ENCODE data around the gene TTC7B.

The TTC7B gene

DNA sequence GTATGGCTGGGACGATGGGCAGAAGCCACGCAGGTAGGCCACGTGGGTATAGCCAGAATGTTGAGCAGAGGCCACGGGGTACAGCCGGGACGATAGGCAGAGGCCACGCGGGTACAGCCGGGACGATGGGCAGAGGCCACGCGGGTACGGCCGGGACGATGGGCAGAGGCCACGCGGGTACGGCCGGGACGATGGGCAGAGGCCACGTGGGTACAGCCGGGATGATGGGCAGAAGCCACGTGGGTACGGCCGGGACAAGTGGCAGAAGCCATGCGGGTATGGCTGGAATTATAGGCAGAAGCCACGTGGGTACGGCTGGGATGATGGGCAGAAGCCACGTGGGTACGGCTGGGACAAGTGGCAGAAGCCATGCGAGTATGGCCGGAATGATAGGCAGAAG is 195.0 kb downstream of the TTC7B start:
- no peak for DNase-seq (ENCODE audit: low read depth in 2 of 3, low spot score in 2 of 3)

DNA sequence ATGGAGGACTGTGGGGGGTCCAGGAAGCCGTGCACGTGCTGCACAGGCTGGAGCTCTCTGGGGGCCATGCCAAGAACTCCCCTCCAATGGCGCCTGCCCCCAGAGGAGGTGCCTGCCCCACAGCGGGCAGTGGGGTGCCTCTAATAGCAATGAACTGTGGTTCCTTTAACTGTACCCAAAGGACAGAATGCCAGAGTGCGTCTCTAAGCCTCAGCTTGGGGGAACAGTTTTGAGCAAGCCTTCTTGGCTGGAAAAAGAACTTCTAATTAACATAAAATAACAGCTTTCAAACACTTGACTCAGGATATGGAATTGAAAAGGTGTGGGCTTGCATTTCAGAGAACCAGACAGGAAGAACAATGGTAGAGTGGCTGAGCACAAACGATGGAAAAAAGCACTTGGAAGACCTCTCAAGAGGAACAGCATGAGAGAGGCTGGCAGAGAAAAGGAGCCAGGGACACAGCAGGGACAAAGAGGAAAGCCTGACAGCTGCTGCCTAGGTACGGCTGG is 195.6 kb downstream of the TTC7B start:
- DNase-seq (ENCODE audit: low read depth in 2 of 3, low spot score in 2 of 3), result no peak

DNA sequence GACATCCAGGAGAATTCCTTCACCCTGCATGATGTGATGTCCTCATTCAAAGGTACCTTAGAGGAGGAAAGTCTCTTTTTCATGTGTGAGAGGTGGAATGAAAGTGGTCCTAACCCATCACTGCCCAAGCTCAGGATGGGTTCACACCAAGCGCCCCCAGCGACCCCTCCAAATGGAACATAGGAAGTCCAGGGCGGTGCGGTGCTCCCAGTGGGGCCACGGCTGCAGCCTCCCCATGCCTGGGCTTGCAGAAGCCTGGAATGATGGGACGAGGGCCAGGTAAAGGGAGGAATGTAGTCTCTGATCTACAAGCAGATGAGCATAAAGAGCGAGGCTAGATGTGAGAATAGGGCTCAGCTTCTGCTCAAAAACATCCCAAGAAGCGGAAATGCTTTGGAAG is 196.3 kb downstream of the TTC7B start:
- DNase-seq (ENCODE audit: low read depth in 2 of 3, low spot score in 2 of 3), result no peak

DNA sequence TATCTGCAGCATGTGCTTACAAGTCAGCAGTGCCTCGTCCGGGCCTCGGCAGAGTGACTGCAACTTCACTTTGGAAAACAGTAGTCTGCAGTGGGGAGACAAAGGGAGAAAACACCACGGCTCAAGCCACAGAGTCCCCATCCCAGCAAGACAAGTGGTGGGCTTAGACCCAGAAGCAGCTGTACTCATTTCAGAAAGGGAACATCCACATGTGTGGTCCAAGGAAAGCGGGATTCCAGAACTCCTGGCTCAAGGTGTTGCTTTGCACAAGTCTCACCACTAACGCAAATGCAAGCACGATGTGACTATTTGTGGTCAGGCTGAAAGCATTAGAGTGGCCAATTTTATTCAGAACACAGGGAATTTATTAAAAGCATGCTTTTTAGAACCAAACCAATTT is 198.3 kb downstream of the TTC7B start:
- DNase-seq (ENCODE audit: low read depth in 2 of 3, low spot score in 2 of 3), result no peak

DNA sequence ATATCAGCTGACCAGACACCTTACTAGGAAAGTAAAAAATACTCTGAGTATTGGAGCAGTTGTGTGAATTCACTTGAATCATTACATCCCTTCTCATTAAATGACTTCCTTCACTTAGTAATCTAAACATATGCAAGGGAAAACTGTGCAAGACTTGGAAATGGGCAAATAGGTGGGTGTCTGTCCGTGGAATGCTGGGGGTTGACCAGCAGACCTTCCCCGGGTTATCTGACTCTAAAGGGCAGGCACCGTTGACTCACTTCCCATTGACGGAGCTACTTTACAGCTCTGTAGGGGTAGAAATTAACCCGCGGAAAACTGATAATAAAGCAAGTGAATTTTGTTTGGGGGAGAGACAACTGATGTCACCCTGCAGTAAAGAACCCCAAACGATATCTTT is 199.3 kb downstream of the TTC7B start:
- DNase-seq (ENCODE audit: low read depth in 2 of 3, low spot score in 2 of 3), result no peak

DNA sequence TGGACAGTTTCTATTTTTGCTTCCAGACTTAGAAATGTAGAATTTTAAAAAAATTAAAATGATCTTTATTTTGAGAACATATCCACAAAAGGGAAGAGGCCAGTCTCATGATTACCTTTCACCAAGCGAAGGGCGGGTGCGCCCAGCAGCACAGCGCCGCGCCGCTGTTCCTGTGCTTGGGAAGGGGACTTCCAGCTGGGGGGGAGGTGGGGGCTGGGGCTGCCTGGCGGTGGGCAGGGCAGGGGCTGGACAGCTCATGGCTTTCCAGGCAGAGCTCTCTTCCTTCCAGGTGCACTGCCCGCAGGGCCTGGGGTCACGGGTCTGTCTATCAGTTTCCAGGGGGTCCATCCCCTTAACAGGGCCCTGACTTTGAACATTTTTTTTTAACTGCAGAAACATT is 199.9 kb downstream of the TTC7B start:
- DNase-seq (ENCODE audit: low read depth in 2 of 3, low spot score in 2 of 3), result no peak

DNA sequence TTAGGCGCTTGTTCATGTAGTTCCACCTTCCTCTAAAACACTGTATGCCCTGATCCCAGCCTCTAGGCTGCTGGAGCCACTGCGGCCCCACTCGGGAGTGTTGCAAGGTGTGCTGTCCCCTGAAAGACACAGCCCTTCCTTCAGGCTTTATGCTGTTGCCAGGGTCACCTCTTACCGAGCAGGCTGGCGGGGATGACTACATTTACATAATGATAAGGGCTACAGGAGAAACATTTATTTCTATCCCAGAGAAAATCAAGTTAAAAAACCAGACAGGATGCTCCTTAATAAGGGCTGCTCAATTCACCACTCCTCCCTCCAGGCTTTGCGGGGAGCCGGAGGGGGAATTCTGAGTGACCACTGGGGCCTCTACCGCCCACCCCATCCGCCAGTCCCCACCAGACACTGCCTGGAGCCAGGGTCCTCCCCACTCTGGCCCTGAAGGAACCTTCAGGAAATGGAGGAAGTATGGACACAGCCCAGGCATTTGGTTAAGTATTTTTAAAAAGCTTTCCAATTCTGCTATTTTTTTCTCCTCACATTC is 200.6 kb downstream of the TTC7B start:
- no peak for DNase-seq (ENCODE audit: low read depth in 2 of 3, low spot score in 2 of 3)

DNA sequence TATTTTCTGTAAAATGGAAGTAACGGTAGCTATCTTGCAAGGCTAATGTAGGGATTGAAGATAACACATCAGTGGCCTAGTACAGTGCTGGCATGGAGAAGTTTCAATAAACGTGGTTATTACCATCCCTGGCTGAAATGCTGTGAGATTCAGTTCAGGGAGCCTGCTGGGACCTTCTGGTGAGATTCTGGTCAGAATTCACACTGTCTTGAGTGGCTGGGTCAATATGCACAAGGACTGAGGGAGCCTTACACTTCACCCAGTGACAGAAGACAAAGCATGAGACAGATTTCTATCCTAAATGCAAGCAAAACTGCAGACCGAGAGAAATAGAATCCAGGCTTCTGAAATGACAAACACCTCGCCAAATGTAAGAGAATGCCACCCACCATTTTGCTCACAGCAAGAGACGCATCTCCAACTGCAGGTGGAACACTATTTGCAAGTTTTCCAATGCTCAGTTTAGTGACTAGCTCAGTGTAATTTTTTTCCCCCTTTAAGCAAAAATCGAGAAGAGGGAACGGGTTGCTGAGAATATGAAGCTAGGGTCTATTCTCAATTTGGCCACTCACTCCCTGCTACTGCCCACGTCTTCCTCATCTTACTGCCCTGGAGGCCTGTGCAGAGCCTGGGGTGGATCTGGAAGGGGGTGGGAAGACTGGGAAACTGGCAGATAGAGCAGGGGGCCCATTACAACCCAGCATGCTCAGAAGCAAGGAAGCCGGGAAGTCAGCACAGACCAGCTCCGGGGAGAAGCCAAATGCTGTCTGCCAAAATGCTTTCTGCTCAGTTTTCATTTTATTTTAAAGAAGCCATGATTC is 201.3 kb downstream of the TTC7B start:
- DNase-seq (ENCODE audit: low read depth in 2 of 3, low spot score in 2 of 3), result no peak

DNA sequence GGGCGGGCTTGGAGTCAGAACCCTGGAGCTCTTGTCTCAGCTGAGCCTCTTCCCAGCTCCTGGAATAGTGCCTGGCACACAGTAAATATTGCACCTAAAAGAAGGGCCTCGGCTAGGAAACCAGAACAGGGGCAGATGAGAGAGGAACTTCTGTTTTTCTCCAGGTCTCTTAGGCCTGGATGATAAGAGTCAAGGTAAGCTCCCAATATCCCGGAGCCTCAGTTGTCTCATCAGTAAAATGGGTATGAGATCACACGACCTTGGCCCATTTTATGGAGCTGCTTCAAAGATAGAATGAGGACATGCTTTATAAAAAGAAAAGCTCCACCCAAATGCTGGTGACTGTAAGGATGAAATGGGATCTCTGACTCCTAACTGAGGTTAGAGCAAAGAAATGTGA is 202.2 kb downstream of the TTC7B start:
- no peak for DNase-seq (ENCODE audit: low read depth in 2 of 3, low spot score in 2 of 3)

DNA sequence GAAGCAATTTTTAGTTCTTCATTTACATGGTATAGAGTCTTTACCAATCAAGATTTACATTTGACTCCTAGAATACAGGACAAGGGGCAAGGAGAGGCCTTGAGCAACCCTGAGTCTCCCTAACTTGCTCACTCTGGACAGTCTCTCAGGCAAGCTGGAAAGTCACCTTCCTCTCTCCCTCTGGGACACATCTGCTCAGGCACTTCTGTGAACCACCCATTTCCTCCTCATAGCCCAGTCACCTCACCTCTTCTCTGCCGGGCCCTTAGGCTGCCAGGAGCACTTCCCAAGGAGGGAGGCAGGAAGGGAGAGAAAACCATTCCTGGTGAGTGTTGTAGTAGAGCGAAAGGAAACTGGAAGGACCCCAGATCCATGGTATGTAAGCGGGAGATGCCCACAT is 202.8 kb downstream of the TTC7B start:
- no peak for DNase-seq (ENCODE audit: low read depth in 2 of 3, low spot score in 2 of 3)

DNA sequence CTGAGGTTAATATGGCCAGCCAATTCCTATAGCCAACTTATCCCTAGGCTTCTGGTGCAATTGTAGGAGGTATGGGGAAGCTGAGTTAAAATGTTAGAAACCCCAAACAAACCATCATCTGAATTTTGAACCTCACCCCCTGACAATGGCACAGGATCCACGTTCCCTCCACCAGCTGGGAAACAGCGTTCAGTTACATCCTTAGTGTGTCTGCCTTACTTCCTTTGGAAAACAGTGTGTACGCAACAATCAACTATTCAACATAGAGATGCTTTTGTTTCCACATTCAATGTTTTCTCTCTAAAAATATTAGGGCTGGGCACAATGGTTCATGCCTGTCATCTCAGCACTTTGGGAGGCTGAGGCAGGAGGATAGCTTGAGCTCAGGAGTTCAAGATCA is 203.4 kb downstream of the TTC7B start:
- no peak for DNase-seq (ENCODE audit: low read depth in 2 of 3, low spot score in 2 of 3)

DNA sequence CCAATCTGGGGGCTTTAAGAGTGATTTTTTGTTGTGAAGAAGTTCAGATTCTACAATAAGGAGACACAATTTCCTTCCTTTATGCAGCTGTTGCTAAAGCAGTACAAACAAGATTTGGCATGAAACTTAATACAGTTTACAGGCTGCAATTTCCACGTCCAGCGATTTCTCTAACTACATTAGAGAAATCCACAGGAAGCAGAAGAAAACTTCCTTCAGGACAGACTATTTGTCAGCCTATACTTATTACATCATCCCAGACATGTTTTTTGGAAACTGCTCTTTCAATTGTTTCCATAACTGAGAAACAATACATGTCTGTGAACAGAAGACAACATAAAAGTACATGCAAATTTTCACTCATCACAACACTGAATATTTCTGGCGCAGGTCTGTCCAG is 204.3 kb downstream of the TTC7B start:
- DNase-seq (ENCODE audit: low read depth in 2 of 3, low spot score in 2 of 3), result no peak

DNA sequence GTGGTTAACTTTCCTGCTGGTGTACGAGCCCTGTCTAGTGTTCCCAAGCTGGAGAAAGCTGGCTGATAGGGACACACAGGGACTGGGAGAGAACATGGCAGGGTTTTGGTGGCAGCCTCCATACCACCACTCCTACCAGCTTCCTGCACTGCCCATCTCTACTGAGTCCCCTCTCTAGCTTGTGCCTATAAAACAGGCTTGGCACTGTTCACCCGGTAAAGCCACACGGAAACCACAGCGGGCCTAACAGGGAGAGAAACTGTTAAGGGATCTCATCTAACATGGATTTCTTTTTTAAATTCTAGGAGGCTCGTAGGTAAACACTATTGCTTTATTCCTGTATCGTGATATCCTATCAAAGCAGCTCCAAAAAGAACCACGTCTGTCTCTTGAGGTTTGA is 204.7 kb downstream of the TTC7B start:
- no peak for DNase-seq (ENCODE audit: low read depth in 2 of 3, low spot score in 2 of 3)

DNA sequence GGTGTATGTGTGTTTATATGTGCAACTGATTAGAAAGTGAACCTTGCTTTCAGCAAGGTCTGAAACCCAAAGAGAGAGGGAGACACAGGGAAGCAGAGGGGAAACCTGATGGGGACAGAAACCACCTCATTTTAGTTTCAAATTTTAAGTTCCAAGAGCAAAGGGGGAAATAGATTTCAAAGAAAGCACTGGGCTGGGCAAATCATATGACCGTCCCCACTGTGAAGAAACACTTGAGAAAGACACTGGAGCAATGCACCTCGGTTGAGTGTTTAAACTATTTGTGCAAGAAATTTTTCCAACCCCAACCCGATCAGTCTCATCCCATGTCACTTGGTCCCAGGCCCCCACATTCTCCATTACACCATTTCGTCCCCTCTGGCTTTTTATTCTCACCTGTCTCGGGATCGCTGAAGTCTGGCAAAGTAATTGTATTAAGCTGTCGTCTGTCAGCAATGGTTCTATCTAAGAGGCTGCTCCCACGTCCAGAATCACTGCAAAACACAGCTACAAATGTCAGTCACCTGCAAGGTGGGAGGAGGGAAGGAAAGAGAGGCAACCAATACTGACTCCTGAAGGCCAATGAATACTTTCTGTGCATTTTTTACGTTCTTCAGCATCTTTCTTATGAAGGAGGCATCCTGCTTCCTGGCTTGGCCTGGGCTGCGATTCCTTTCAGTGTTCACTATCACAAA is 205.7 kb downstream of the TTC7B start:
- no peak for DNase-seq (ENCODE audit: low read depth in 2 of 3, low spot score in 2 of 3)

DNA sequence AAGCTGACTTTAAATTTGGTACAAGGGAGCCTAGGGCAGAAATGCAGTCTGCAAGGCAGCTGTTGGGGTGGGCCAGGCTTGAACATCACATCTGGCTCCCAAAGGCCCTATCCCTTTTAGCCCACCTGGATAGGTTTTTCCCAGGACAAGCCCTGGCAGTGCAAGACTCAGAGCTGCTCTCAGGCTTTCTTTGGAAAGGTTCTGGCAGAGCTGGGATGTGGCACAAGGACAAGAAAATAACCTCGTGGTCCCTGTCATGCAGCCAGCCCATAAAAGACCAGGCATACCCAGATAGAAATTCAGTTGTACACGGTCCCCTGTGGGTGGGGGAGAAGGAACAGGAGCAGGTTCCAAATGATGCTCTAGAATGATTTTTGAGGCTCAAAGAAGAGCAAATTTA is 206.9 kb downstream of the TTC7B start:
- DNase-seq (ENCODE audit: low read depth in 2 of 3, low spot score in 2 of 3), result no peak

DNA sequence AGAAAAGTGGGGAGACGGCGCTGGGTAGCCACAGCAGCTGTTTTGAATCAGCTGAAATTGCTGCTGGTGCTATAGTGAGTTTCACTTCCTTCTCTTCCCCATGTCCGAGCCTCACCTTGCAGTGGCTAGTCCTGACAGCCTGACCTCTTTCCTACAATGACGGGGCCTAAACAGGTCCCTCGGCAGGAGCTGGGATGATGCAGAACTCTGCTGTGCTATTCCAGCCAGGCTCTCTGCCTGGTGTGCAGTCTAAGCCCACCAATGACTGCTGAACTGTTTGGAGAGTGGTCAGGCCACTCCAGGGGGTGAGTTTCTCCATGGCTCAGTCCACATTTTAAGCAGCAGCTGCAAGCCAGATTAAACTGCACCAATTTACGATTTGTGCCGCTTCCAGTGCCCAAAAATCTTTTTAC is 207.3 kb downstream of the TTC7B start:
- no peak for DNase-seq (ENCODE audit: low read depth in 2 of 3, low spot score in 2 of 3)

DNA sequence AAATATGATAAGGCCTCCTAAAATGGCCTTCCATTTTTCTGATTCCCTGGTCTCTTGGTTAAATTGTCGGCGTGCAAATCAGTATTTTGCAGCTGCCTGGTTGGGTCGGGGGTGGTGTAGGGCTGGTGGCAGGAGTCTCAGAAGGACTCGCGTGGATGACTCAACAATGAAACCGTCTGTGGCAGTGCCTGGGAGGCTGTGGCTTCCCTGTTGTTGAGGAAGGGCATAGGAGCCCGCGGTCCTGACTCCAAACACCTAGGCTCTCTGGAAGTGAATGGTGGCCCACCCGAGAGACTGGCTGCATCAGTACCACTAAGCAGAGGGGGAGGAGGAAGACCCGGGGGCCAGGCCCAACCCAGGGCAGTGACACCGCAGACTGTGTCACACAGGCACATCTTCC is 207.9 kb downstream of the TTC7B start:
- DNase-seq (ENCODE audit: low read depth in 2 of 3, low spot score in 2 of 3), result no peak

DNA sequence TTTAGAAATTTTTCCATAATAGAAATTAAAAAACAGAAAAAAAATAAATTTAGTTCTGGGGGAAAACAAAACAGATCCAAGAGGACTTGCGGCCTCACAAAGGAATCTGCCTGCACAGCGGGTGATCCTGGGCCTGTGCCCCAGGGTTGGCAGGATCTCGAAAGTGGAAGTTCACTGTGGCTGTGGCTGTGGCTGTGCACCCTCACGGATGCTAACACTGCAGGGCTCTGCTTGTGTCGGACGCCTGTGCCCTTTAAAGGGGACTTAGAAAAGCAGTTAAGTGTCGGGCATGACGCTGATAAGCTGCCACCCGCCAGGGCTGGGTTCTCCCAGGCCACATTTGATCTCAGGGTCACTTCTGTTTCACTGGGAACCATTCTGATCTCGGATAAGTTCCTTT is 209.1 kb downstream of the TTC7B start:
- no peak for DNase-seq (ENCODE audit: low read depth in 2 of 3, low spot score in 2 of 3)

DNA sequence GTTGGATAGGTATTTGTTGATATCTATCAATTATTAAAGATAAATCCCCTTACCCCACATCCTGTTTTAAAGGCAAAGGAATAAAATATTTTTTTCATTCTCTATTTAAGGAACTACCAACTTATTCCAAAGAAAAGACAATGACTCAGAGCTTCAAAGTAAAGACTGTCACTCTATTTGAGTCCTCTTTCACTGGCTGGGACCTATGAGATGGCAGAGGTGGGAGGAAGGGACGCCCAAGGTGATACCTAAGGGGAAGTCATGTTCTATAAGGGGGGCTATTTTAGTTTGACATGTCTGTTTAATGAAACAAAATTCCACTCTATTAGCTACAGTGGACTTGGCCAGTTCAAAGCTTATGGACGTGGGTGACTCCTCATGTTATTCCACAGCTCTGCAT is 209.8 kb downstream of the TTC7B start:
- no peak for DNase-seq (ENCODE audit: low read depth in 2 of 3, low spot score in 2 of 3)

DNA sequence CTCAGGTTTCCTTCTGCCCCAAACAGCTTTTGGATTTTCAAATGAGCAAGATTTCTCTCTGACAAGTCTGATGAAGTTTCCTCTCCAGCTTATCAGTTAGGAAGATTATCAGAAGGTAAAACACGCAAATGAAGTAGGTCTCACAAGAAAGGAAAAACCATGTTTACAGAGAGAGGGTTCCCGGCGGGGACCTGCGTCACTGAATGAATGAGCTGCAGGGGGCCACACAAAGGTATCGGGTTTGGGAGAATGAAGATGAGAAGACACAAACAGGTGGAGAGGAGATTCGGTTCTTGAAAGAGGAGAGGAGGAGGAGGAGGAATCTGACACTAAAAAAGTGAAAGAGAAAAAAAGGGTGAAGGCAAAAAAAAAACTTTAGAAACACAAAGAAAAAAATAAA is 210.8 kb downstream of the TTC7B start:
- no peak for DNase-seq (ENCODE audit: low read depth in 2 of 3, low spot score in 2 of 3)

DNA sequence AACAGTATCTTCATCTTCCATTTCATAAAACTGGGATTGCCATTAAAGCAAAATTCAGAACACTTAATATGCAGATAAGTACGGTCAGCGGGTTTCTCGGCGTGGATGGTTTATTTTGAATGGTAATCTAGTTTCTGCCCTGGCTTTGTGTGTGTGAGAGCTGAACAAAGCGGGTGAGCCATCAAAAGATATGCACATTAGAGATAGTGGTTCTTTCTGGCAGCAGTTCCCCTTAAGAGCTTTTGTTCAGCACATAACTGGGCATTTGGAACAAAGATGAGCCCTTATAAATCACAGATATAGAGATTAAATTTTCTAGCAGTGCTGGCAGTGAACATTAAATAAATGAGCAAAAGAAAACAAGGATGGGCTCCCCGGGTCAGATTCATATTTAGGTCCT is 211.9 kb downstream of the TTC7B start:
- no peak for DNase-seq (ENCODE audit: low read depth in 2 of 3, low spot score in 2 of 3)

DNA sequence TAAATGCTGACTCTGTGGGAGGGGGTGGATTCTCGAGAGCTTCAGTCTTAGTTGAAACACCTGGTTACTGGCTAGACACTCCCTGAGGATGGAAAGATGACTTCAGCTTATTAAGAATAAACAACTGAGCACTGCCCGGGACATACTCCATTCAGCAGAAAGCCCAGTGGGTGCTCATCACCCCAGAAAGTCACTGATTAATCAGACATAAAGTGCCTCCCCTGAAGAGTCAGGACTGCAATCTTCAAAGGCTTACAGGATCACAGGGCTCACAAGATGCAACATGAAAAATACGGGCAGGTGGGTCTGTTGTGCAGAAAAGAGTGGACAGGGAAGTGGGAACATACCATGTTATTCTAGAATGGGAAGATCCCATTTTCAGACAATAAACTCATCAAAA is 212.4 kb downstream of the TTC7B start:
- no peak for DNase-seq (ENCODE audit: low read depth in 2 of 3, low spot score in 2 of 3)

All from activated CD8-positive, alpha-beta memory T cell treated with anti-CD3 and anti-CD28 coated beads for 48 hours (primary cell).